Activated CD4-positive, alpha-beta T cell treated with anti-CD3 and anti-CD28 coated beads, Interleukin-2, amount 10 ng/mL, durations not matched to agents 7 days and 5 days (primary cell): ENCODE results near the gene GSTM5. TPM values are rescaled to one million over a fixed set of nuclear protein-coding genes. Genes with fewer than 3 reads are reported as not detected.
"Not testable (repeated sequence)": the region's sequence is repeated elsewhere in the genome, so short reads cannot be mapped to it uniquely, and the experiment has no call there.

Experiments
- CTCF ChIA-PET: fragments of 350-600 bp; sonication (Branson Sonifier 250); formaldehyde crosslinking; loops from one replicate; lab custom pipeline; 2021; ENCODE audit warnings: antibody characterized with exemption; lab: Charles Lee
- POLR2A ChIA-PET: fragments of 350-600 bp; sonication (Branson Sonifier 250); formaldehyde crosslinking; loops from one replicate; lab custom pipeline; 2021; ENCODE audit warnings: antibody characterized with exemption; lab: Charles Lee
- DNase-seq: peaks from one replicate; pipeline ENCODE4 v3.0.0-alpha.2; 2020
- H3K27ac Mint-ChIP-seq: one replicate; pipeline ENCODE4 v1.8.0; 2021; ENCODE audit warnings: mild to moderate bottlenecking, moderate library complexity, mixed read lengths
- H3K27me3 Mint-ChIP-seq: one replicate; pipeline ENCODE4 v1.8.0; 2021; ENCODE audit warnings: mixed read lengths
- H3K36me3 Mint-ChIP-seq: one replicate; pipeline ENCODE4 v1.8.0; 2021; ENCODE audit warnings: low read depth, mixed read lengths
- H3K4me1 Mint-ChIP-seq: one replicate; pipeline ENCODE4 v1.8.0; 2021; ENCODE audit warnings: mixed read lengths
- H3K4me3 Mint-ChIP-seq: one replicate; pipeline ENCODE4 v1.8.0; 2021; ENCODE audit warnings: mild to moderate bottlenecking, moderate library complexity, mixed read lengths
- H3K9me3 Mint-ChIP-seq: one replicate; pipeline ENCODE4 v1.8.0; 2021; ENCODE audit warnings: mixed read lengths
- total RNA-seq, 2 experiments: library from RNA; stranded (reverse); gene quantifications; one replicate each; pipeline ENCODE4 v1.2.3, GENCODE V29; 2021

Gene GSTM5
- total RNA-seq, 2 experiments from 2014 or later = 0.17 TPM; not detected in 1

GRCh38 chr1:109761227-109762038 is 49.4 kb downstream of the GSTM5 start:
- Mint-ChIP-seq H3K4me3 (no peak overlapping the region), H3K27ac (no peak overlapping the region), H3K27me3 (no peaks in the 10 kb centered on the region)

GRCh38 chr1:109762039-109762585 is 50.1 kb downstream of the GSTM5 start:
- ChIA-PET CTCF (interaction anchor here (0.9 to 7.7 kb wide), 4 partner anchors 14 to 226 kb away, joined by 3 to 45 read pairs (median 6); partner anchors contain the start of gene AHCYL1), POLR2A (no interaction called here)
- Mint-ChIP-seq H3K9me3 (no peaks in the 10 kb centered on the region), H3K27me3 (no peaks in the 10 kb centered on the region), H3K27ac (no peak overlapping the region), H3K4me3 (no peak overlapping the region), H3K4me1 (no peaks in the 10 kb centered on the region), H3K36me3 (no peaks in the 10 kb centered on the region)
- no peak for DNase-seq

More at GRCh38 chr1:109761227-109762038, 49.4 kb downstream of the GSTM5 start:
- Mint-ChIP-seq H3K4me1 (no peaks in the 10 kb centered on the region), H3K36me3 (no peaks in the 10 kb centered on the region), H3K9me3 (no peaks in the 10 kb centered on the region)
- no peak for DNase-seq
- POLR2A ChIA-PET = no interaction called here
- CTCF ChIA-PET = interaction anchor here (0.9 to 7.7 kb wide), 5 partner anchors 15 to 226 kb away, joined by 3 to 45 read pairs (median 5); partner anchors contain the start of genes AHCYL1 and GSTM3

GRCh38 chr1:109762821-109763645 is 51.0 kb downstream of the GSTM5 start:
- Mint-ChIP-seq H3K36me3 (no peaks in the 10 kb centered on the region), H3K27ac (no peak overlapping the region), H3K4me3 (no peak overlapping the region), H3K9me3 (no peaks in the 10 kb centered on the region), H3K27me3 (no peaks in the 10 kb centered on the region), H3K4me1 (no peaks in the 10 kb centered on the region)
- POLR2A ChIA-PET = no interaction called here
- DNase-seq = no peak
- CTCF ChIA-PET = interaction anchor here (0.6 to 7.7 kb wide), 4 partner anchors 13 to 221 kb away, joined by 3 to 45 read pairs (median 6); partner anchors contain the start of gene AHCYL1

GRCh38 chr1:109763646-109764415 is 51.8 kb downstream of the GSTM5 start, which contains the start of gene EPS8L3:
Gene EPS8L3 (minus strand): TSS chr1:109763923. CDS start chr1:109761749, 2,174 bp downstream.
- CTCF ChIA-PET = interaction anchor here (1.7 to 7.7 kb wide), 3 partner anchors 12 to 220 kb away, joined by 3 to 45 read pairs (median 8); partner anchors contain the start of gene AHCYL1
- H3K9me3 Mint-ChIP-seq = no peaks in the 10 kb centered on the region
- H3K36me3 Mint-ChIP-seq = no peaks in the 10 kb centered on the region
- H3K4me1 Mint-ChIP-seq = no peaks in the 10 kb centered on the region
- DNase-seq = no peak
- H3K4me3 Mint-ChIP-seq = no peak within 1 kb of the TSS
- no peaks in the 10 kb centered on the region for H3K27me3 Mint-ChIP-seq
- H3K27ac Mint-ChIP-seq = no peak within 1 kb of the TSS
- POLR2A ChIA-PET = no interaction called here

- POLR2A ChIA-PET = no interaction called here
- H3K27me3 Mint-ChIP-seq = peaks cover 4% of the 10 kb centered on the region
- H3K27ac Mint-ChIP-seq = no peak overlapping the region
- H3K9me3 Mint-ChIP-seq = no peaks in the 10 kb centered on the region
- H3K4me1 Mint-ChIP-seq = no peaks in the 10 kb centered on the region
- no peak overlapping the region for H3K4me3 Mint-ChIP-seq
- CTCF ChIA-PET = interaction anchor here (1.0 to 7.7 kb wide), 8 partner anchors 8 to 219 kb away, joined by 3 to 45 read pairs (median 3); partner anchors contain the start of gene AHCYL1
- DNase-seq = no peak
- no peaks in the 10 kb centered on the region for H3K36me3 Mint-ChIP-seq
These were observed 52.8 kb downstream of the GSTM5 start for GRCh38 chr1:109764561-109765482.

DNA sequence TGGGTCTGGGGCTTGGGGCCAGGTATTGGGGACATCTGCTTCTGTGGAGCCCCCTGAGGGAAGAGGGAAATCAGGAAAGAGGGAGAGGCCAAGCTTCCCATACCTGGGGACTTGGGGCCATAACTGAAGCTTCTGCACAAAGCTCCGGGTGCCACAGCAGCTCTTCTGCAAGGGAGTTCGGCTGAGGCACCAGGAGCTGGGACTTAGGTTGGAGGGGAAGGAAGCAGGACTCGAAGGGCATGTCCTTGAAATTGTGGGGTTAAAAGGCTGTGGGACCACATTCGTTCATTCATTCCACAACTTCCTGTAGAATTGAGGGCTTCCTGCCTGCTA is 53.4 kb downstream of the GSTM5 start:
- Mint-ChIP-seq H3K36me3 (no peaks in the 10 kb centered on the region), H3K4me3 (no peak overlapping the region), H3K27ac (no peak overlapping the region), H3K9me3 (no peaks in the 10 kb centered on the region), H3K4me1 (no peaks in the 10 kb centered on the region), H3K27me3 (peaks cover 4% of the 10 kb centered on the region)
- CTCF ChIA-PET = interaction anchor here (0.9 to 7.7 kb wide), 7 partner anchors 10 to 218 kb away, joined by 3 to 45 read pairs (median 3); partner anchors contain the start of gene AHCYL1
- POLR2A ChIA-PET = no interaction called here
- no peak for DNase-seq

DNA sequence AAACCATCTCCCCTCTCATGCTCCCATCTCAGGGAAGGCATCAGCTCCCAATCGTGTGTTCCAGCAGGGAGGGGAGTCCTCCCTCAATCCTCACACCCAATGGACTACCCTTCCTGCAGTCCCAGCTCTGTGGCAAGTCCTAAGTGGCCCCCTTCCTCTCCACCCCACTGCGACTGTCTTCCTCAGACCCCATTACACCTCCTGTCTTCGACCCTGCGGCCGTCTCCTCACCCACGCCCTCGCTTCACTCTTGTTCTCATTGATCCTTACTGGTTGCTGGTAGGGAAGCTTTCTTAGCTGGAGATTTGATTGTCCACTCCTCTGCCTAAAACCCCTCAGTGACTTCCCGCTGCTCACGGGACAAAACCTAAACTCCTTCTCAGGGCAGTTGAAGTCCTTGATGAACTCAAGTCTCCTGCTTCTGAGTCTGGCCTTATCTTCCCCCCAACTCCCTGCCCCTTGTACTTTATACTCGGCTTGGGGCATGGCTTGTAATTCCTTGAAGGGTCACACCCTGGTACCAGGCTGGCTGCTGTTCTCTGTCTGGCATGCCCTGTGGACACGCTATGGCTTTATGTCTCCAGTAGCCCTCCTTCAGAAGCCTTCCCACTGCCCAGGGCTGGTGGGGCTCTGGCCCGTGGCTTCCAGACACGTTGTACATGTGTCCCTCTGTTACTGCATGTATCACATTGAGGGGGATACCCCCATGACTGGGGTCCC is 54.0 kb downstream of the GSTM5 start:
- Mint-ChIP-seq H3K27me3 (peaks cover 4% of the 10 kb centered on the region), H3K9me3 (no peaks in the 10 kb centered on the region), H3K27ac (no peak overlapping the region), H3K4me1 (no peaks in the 10 kb centered on the region), H3K4me3 (no peak overlapping the region), H3K36me3 (no peaks in the 10 kb centered on the region)
- DNase-seq = no peak
- CTCF ChIA-PET = interaction anchor here (0.9 to 7.7 kb wide), 7 partner anchors 10 to 218 kb away, joined by 3 to 45 read pairs (median 3); partner anchors contain the start of gene AHCYL1
- POLR2A ChIA-PET = no interaction called here

GRCh38 chr1:109766991-109767636 is 55.1 kb downstream of the GSTM5 start:
- H3K4me3 Mint-ChIP-seq, H3K9me3 Mint-ChIP-seq, H3K27ac Mint-ChIP-seq, POLR2A ChIA-PET, H3K36me3 Mint-ChIP-seq, H3K27me3 Mint-ChIP-seq, H3K4me1 Mint-ChIP-seq, DNase-seq, CTCF ChIA-PET: not testable (repeated sequence)
